ENCODE measurements around the gene PODXL2. TPM values are rescaled to one million over a fixed set of nuclear protein-coding genes. Genes with fewer than 3 reads are reported as not detected.

PODXL2 gene
- total RNA-seq, 4 donors from 2014 or later: 3.2 to 9.4 (median 8.0) TPM

DNA sequence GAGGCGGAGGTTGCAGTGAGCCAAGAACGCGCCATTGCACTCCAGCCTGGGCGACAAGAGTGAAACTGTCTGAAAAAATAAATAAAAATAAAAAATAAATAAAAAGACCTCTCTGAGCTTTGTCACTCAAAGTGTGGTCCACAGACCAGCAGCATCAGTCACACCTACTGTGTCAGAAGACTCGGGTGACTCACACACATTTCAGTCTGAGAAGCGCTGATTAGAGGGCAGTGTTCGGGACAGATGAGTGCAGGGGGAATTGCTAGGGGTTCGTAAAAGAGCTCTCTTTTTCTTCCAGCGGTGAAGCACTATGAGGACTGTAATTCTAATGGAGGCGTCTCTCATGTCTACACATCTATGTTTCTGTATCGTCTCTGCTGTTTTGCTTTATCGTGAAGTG is 5.7 kb downstream of the PODXL2 start:
- Histone ChIP-seq H3K27ac (no peak overlapping the region), H3K36me3 (no peaks in the 10 kb centered on the region), H3K4me3 (replicated peaks in 1 of 3) (no peak overlapping the region), H3K4me1 (peaks cover 3% of the 10 kb centered on the region in 2 donors), H3K9me3 (no peaks in the 10 kb centered on the region), H3K27me3 (no peaks in the 10 kb centered on the region)
- 87 to 89% methylated on average over 12 of the region's 12 CpGs for WGBS, 2 donors
- TF ChIP-seq POLR2A (IDR thresholded peaks at IDR 0.05): no peak
- TF ChIP-seq, protein P1, sequence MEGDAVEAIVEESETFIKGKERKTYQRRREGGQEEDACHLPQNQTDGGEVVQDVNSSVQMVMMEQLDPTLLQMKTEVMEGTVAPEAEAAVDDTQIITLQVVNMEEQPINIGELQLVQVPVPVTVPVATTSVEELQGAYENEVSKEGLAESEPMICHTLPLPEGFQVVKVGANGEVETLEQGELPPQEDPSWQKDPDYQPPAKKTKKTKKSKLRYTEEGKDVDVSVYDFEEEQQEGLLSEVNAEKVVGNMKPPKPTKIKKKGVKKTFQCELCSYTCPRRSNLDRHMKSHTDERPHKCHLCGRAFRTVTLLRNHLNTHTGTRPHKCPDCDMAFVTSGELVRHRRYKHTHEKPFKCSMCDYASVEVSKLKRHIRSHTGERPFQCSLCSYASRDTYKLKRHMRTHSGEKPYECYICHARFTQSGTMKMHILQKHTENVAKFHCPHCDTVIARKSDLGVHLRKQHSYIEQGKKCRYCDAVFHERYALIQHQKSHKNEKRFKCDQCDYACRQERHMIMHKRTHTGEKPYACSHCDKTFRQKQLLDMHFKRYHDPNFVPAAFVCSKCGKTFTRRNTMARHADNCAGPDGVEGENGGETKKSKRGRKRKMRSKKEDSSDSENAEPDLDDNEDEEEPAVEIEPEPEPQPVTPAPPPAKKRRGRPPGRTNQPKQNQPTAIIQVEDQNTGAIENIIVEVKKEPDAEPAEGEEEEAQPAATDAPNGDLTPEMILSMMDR (IDR thresholded peaks at IDR 0.05): no peak
- intact Hi-C loops (cut with DNase I): no loop called here
- no peak for DNase-seq

DNA sequence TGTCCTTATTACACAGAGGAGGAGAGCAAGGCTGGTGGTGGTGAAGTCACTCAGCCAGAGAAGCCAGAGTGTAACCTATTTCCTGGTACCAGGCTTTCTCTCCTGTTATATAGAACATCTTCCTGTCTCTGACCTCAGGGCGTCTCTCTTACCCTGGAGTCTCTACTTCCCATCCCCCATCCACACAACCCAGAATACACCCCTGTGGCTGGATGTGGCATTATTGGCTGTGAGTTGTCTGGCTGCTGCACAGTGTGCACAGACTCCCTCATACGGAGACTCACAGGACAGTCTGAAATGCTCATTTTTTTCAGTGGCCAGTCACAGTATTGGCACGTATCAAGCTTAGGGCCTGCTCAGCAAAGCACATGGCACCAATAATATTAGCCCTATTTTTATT is 8.6 kb downstream of the PODXL2 start:
- Histone ChIP-seq H3K27ac (no peak overlapping the region), H3K4me1 (no peaks in the 10 kb centered on the region), H3K9me3 (no peaks in the 10 kb centered on the region), H3K36me3 (no peaks in the 10 kb centered on the region), H3K27me3 (no peaks in the 10 kb centered on the region), H3K4me3 (replicated peaks in 1 of 3) (no peak overlapping the region)
- no peak for DNase-seq
- TF ChIP-seq POLR2A (IDR thresholded peaks at IDR 0.05): no peak
- TF ChIP-seq, protein P1 (IDR thresholded peaks at IDR 0.05): no peak
- intact Hi-C loops (cut with DNase I): no loop called here
- 76 to 84% methylated on average over 3 of the region's 3 CpGs for whole genome bisulfite sequencing, 2 donors

DNA sequence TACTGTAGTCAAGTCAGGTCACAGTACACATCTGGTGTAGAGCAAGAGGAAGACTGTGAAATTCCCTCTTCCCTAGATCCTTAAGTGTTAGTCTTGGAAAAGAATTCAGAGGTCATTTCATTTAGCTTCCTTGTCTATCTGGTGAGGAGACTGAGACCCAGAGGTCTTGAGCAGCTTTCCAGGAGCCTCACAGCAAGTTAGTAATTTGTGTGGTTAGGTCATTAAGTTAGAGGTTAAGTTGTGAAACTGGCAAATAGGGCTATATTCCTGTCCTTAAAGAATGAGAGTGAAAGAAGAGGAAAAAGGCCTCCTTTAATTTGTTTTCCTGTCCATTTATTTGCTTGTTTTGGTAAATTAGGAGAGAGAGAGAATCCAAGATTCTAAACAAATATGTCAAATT is 9.0 kb downstream of the PODXL2 start:
- TF ChIP-seq, protein P1 (IDR thresholded peaks at IDR 0.05): no peak
- TF ChIP-seq POLR2A (IDR thresholded peaks at IDR 0.05): no peak
- intact Hi-C loops (cut with DNase I): no loop called here
- no peak for DNase-seq

DNA sequence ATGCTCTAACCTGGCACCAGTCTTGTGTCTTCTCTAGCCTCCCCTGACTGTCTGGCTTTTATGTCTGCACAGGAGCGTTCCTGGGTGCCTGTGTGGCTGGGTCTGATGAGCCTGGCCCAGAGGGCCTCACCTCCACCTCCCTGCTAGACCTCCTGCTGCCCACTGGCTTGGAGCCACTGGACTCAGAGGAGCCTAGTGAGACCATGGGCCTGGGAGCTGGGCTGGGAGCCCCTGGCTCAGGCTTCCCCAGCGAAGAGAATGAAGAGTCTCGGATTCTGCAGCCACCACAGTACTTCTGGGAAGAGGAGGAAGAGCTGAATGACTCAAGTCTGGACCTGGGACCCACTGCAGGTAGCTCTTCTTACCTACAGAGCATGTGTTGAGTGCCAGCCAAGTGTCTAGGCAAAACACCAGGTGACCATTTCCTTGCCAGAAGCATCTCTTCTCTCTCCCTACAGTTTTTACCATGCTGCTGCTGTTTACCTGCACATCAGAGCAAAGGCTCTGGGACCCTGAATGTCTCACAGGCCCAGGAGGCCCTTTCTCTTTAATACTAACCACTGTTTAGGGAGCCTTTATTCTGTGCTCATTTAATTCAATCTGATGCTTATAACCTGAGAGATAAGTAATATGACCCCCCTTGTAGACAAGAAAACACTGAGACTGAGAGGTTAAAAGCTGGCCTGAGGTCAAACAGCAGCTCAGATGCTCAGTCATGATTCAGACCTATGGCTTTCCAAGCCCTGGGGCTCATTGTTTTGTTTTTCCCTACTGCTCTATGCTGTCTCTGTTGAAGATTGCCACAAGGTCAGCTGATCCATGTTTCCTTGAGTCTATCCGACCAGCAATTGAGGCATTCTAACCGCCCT is 10.4 kb downstream of the PODXL2 start:
- TF ChIP-seq, protein P1 (IDR thresholded peaks at IDR 0.05): no peak
- no peak for TF ChIP-seq POLR2A (IDR thresholded peaks at IDR 0.05)
- Histone ChIP-seq H3K36me3 (no peaks in the 10 kb centered on the region), H3K9me3 (no peaks in the 10 kb centered on the region), H3K4me3 (replicated peaks in 1 of 3) (no peak overlapping the region), H3K27me3 (no peaks in the 10 kb centered on the region), H3K4me1 (no peaks in the 10 kb centered on the region), H3K27ac (no peak overlapping the region)
- DNase-seq: no peak
- 87 to 100% methylated on average over 1 to 5 of the region's 5 CpGs for WGBS, 2 donors
- intact Hi-C loops (cut with DNase I): no loop called here

More for the DNA sequence above, 9.0 kb downstream of the PODXL2 start:
- Histone ChIP-seq H3K9me3 (no peaks in the 10 kb centered on the region), H3K27me3 (no peaks in the 10 kb centered on the region), H3K4me1 (no peaks in the 10 kb centered on the region), H3K4me3 (replicated peaks in 1 of 3) (no peak overlapping the region), H3K36me3 (no peaks in the 10 kb centered on the region), H3K27ac (no peak overlapping the region)

DNA sequence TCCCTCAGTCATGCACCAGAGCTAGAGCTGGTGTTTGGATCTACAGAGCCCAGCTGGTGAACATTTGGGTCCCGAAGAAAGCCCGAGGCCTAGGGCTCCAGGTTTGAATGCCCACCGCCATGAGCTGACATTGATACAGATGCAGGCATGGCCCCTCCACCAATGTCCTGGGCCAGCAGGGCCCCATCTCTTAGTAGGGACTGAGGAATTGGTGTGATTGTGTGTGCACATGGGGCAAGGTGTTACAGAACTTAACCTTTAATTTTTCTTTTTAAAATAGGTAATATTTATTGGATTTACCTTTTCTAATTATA is 11.0 kb downstream of the PODXL2 start:
- 100% methylated on average over 3 of the region's 3 CpGs for WGBS, 2 donors
- Histone ChIP-seq H3K9me3 (no peaks in the 10 kb centered on the region), H3K36me3 (no peaks in the 10 kb centered on the region), H3K27me3 (no peaks in the 10 kb centered on the region), H3K4me3 (replicated peaks in 1 of 3) (no peak overlapping the region), H3K4me1 (no peaks in the 10 kb centered on the region), H3K27ac (no peak overlapping the region)
- no peak for DNase-seq
- no peak for TF ChIP-seq POLR2A (IDR thresholded peaks at IDR 0.05)
- TF ChIP-seq, protein P1 (IDR thresholded peaks at IDR 0.05): no peak
- intact Hi-C loops (cut with DNase I): no loop called here
